Stimulated activated CD8-positive, alpha-beta memory T cell treated with anti-CD3 and anti-CD28 coated beads, Interleukin-12 subunit alpha, Interleukin-12 subunit beta, amount 100 ng/mL, for 4 hours (primary cell): ENCODE measurements around the gene NUP214.
A peak's percentile ranks its signal among the peaks of the same experiment; 100 is the strongest.
"Not testable (repeated sequence)": the region's sequence is repeated elsewhere in the genome, so short reads cannot be mapped to it uniquely, and the experiment has no call there.

Source experiments
- DNase-seq: peaks from one replicate; pipeline ENCODE4 v3.0.0-alpha.2; 2020; ENCODE audit warnings: low read depth

The NUP214 gene

DNA sequence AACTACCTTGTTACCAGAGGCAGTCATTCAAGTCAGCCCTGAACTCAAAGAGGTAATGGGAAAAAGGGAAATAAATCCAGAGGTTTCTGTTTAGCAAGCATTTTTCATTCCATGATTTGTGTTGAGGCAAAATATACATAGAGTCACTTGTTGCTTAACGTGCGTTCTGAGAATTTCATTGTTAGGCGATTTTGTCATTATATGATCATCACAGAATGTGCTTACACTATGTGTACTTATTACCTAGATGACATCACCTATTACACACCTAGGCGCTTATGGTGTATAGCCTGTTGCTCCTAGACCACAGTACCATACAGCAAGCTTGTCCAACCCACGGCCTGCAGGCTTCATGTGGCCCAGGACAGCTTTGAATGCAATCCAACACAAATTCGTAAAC lies 36.2 kb downstream of the NUP214 start:
- no peak for DNase-seq

DNA sequence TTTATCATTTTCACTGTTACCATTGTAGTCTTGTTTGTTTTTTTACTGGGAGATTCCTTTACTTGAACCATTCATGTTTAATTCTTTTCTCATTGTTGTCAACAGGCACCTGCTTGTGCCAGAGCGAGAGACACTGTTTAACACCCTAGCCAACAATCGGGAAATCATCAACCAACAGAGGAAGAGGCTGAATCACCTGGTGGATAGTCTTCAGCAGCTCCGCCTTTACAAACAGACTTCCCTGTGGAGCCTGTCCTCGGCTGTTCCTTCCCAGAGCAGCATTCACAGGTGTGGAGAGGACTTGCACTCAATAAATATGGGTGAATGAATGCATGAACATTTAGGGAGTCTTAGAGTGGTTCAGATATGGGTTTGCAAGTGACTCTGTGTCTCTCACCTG lies 37.5 kb downstream of the NUP214 start:
- DNase-seq, result no peak

DNA sequence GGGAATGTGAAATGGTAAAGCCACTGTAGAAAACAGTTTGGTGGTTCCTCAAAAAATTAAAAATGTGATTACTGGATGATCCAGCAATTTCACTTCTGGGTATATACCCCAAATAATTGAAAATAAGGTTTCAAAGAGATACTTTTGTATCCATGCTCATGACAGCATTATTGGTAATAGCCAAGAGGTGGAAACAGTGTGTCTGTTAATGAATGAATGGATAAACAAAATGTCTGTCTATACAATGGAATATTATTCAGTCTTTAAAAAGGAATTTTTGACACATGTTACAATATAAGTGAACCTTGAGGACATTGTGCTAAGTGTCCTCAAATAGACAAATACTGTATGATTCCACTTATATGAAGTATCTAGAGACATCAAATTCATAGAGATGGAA lies 40.1 kb downstream of the NUP214 start:
- no peak for DNase-seq

DNA sequence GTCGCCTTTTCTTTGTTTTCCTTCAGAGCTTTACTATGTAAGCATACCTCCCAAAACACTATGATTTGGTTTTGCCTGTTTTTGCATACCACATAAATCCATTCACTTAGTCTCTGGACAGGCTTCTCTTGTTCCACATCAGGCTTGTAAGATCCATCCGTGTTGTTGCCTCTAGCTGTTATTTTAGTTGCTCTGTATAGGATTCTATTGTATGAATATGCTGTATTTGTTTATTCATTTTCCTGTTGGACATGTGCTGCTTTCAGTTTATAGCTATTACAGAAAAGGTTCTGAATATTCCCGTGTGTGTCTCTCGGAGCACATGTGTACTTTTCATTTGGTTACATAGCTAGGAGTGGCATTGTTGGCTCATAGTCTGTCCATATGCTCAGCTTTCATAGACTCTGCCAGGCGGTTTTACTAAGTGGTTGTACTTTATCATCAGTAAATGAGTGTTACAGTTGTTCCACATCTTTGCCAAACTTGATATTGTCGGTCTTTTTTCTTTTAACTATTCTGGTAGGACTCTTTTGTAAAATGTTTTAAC lies 41.8 kb downstream of the NUP214 start:
- DNase-seq, result no peak

GRCh38 chr9:131167936-131168335 lies 42.5 kb downstream of the NUP214 start:
- DNase-seq, result no peak

DNA sequence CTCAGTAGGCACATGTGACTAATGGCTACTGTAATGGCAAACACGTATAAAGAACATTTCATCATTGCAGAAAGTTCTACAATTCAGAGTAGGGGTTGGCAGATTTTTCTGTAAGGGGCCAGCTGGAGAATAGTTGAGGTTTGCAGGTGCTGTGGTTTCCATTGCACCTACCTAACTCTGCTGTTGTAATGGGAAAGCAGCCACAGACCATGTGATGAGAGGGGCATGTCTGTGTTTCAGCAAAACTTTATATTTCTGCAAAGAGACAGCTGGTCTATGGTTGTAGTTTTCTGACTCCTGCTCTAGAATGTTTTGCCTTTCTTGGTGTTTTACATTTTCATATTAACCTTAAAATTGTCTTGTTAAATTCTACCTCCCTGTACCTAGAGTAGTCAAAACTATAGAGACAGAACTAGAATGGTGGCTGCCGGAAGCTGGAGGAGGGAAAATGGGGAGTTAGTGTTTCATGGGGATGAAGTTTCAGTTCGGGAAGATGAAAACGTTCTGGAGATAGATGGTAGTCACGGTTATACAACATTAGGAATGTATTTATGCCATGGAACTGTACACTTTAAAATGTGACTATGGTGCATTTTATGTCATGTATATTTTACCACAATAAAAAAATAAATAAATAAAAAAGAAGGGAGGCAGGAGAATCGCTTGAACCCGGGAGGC lies 44.3 kb downstream of the NUP214 start:
- no peak for DNase-seq

- no peak for DNase-seq
These were observed 48.6 kb downstream of the NUP214 start for GRCh38 chr9:131173995-131174394.

DNA sequence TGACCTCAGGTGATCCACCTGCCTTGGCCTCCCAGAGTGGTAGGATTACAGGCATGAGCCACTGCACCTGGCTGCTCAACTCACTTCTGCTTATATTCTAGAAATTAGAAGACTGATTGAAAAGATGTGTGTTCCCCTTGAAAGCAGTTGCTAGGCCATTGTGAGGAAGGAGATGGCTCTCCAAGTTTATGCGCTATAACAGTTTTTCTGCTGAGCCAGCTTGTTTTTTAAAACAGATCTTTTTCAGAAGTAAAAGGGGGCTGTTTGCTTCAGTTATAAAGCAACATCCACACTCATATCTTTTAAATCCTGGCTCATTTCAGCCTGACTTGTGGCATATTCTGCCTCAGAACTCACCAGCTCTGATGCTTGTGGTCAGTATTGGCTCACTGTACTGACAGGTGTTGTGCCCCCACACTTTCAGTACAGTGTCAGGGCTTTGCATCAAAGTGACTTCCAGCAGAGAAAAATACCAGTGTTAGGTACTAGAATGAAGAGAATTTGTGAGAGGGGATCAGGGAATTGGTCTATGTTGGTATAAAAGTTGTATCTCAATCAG lies 49.4 kb downstream of the NUP214 start:
- no peak for DNase-seq

GRCh38 chr9:131177898-131178297 lies 52.5 kb downstream of the NUP214 start:
- DNase-seq, result no peak

DNA sequence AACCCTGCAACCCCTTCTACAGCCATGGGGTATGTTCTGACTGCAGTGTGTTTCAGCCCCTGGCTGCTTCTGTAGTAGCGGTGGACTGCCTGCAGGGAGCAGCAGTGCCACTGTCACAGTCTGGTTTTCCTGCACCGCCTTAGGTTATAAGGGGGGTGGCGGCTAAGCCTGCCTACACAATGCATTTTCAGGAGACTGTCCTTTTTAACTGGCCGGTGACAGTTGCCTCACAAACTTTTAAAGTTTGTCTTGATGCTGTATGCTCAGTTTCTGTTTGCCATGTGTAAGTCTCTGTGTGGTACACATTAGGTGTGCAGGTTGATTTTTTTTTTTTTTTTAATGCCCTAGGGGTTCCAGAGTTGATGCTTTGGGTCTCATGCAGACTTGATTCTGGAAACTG lies 53.0 kb downstream of the NUP214 start:
- DNase-seq, result peak; percentile 55

GRCh38 chr9:131178926-131179325 lies 53.5 kb downstream of the NUP214 start:
- no peak for DNase-seq

DNA sequence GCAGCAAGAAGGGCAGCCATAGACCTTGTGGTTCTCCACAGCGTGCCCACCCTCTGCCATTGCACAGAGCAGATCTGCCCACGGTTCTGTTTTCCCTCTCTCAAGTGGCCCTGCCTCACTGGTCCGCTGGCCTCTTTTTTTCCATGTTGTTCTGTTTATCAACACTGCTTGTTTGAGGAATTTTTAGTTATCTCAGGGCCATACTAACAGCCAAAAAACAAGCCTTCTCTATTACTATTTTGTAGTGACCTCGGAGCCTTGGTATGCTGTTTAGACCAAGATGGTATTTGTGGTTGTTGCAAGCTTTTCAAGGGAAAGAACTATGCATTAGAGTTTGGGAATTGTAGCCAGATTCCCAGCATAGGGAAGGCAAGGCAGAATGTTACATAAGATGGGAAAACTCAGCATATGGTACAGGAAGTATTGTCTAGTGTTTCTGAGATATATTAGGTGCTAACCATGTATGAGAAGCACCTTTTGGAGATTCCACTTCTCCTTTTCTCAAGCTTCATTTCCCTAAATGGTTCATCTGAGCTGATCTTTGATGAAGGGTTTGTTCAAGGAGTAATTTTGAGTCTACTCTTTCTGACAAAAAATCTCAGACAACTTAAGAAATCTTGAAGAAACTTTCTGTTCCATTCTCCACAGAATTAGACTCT lies 54.3 kb downstream of the NUP214 start:
- no peak for DNase-seq

GRCh38 chr9:131180454-131180853 lies 55.1 kb downstream of the NUP214 start:
- DNase-seq, result no peak

DNA sequence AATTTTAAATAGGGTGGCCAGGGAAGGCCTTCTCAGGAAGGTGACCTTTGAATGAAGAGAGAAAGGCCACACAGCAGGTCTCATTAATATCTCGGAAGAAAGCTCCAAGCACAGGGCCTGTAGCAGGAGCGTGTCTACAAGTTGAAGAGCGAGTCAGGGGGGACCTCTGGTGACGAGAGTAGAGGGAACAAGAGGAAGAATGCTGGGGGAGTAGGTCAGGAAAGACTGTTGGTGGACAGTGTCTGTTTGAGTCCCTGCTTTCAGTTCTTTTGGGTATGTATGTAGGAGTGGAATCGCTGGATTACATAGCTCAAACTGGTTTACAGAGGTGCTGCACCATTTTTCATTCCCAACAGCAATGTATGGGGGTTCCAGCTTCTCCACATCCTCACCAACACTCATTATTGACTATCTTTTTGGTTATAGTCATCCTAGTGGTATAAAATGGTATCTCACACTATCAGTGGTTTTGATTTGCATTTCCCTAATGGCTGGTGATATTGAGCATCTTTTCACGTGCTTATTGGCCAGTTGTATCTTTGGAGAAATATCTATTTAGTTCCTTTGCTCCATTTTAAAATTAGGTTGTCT lies 55.8 kb downstream of the NUP214 start:
- no peak for DNase-seq

- no peak for DNase-seq
These were observed 60.5 kb downstream of the NUP214 start for GRCh38 chr9:131185924-131186323.

DNA sequence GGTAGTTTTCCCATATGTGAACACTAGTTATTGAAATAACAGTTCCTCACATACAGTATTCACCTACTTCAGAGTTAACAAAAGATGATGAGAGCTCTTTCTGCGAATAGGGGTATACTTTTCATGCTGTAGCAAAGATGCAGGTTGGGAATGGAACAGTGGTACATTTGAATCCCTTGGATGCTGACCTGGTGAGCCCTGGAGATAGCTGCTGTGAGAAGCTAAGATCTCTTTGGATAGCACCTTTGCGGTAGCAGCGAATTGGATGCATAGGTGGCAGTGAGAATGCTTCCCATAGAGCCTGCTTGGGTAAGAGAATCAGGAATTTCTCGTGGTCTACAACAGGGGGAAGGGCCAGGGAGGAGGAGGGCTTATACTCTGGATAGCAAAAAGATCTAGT lies 61.2 kb downstream of the NUP214 start:
- DNase-seq, result no peak

GRCh38 chr9:131187957-131188356 lies 62.6 kb downstream of the NUP214 start:
- DNase-seq, result no peak

DNA sequence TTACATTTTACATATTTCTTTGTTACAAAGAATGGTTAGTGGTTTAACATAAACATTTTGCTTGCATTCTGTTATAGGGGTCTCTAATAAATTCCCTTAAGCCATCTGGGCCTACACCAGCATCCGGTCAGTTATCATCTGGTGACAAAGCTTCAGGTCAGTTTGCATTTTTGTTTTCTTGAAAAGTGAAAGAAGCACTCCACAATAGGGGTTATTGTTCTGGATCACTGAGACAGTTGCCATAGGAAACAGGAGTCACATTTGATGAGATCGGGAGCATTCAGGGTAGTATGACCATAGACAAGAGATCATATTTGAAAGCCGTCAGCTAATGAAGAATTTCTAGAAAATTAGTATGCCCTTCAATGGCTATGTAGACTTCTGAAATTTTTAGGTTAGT lies 63.6 kb downstream of the NUP214 start:
- DNase-seq, result no peak

GRCh38 chr9:131190191-131190590 lies 64.8 kb downstream of the NUP214 start:
- no peak for DNase-seq

DNA sequence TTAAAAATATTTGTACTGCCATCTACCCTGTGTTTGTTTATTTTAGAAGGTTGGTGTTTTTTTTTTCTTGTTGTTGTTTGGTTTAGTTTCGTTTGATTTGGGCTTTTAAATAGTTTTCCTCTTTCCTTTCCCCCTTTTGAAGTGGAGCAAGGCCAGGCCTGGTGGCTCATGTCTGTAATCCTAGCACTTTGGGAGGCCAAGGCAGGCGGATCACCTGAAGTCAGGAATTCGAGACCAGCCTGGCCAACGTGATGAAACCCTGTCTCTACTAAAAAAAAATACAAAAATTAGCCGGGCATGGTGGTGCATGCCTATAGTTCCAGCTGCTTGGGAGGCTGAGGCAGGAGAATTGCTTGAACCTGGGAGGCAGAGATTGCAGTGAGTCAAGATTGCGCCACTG lies 65.6 kb downstream of the NUP214 start:
- not testable (repeated sequence) for DNase-seq

- DNase-seq, result no peak
These were observed 66.5 kb downstream of the NUP214 start for GRCh38 chr9:131191857-131192256.

DNA sequence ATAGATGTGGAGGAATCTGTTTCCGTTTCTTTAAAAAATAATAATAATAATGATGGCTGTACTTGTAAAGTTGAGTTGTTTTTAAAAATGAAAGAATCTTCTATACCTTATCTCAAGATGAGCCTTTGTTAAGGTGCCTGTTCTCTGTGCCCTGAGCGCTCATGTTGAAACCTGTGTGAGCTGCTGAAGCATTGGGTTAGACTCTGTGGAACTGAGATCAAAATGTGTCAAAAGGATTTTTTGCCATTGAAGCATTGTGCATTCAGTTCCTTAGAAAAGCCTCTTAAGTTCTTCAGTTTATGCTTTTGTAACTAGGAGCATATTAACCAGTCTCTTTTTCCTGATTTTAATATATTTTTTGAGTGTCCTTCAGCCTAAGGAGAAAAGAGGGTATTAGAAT lies 67.7 kb downstream of the NUP214 start:
- no peak for DNase-seq

- no peak for DNase-seq
These were observed 69.4 kb downstream of the NUP214 start for GRCh38 chr9:131194762-131195161.
